KMS-11 (cell line): Measurements from ENCODE around the gene RTN4IP1.
A peak's percentile ranks its signal among the peaks of the same experiment; 100 is the strongest.
"Not testable (repeated sequence)": the region's sequence is repeated elsewhere in the genome, so short reads cannot be mapped to it uniquely, and the experiment has no call there.

ENCODE experiments used
- H2AFZ ChIP-seq: fragments of 200-600 bp; sonication (generic); 2 replicates; pipeline ENCODE4 v1.6.1; 2016; ENCODE audit warnings: antibody characterized with exemption, mixed run types, low read depth
- H3K27ac ChIP-seq: fragments of 200-600 bp; sonication (generic); 2 replicates; pipeline ENCODE4 v1.6.1; 2016; ENCODE audit warnings: mild to moderate bottlenecking, mixed run types
- H3K27me3 ChIP-seq: fragments of 200-600 bp; sonication (generic); 2 replicates; pipeline ENCODE4 v1.6.1; 2017; ENCODE audit warnings: mild to moderate bottlenecking, low read depth, mixed run types, moderate library complexity; ENCODE audit not compliant: insufficient read depth
- H3K36me3 ChIP-seq: fragments of 200-600 bp; sonication (generic); 2 replicates; pipeline ENCODE4 v1.6.1; 2017; ENCODE audit warnings: mild to moderate bottlenecking, mixed run types; ENCODE audit not compliant: insufficient read depth
- H3K4me1 ChIP-seq: fragments of 200-600 bp; sonication (generic); 2 replicates; pipeline ENCODE4 v1.6.1; 2016; ENCODE audit warnings: mild to moderate bottlenecking, low read depth, mixed run types; ENCODE audit not compliant: poor library complexity, severe bottlenecking
- H3K4me2 ChIP-seq: fragments of 200-600 bp; sonication (generic); 2 replicates; pipeline ENCODE4 v1.7.0; 2016; ENCODE audit warnings: mild to moderate bottlenecking, mixed run types
- H3K4me3 ChIP-seq: fragments of 200-600 bp; sonication (generic); IDR thresholded peaks from 2 replicates; pipeline ENCODE4 v1.6.1; 2017; ENCODE audit warnings: low read depth, low read length, mixed read lengths; ENCODE audit not compliant: insufficient read depth
- H3K79me2 ChIP-seq: fragments of 200-600 bp; sonication (generic); 2 replicates; pipeline ENCODE4 v1.6.1; 2016; ENCODE audit warnings: low read depth, mixed run types; ENCODE audit not compliant: insufficient read depth
- H3K9ac ChIP-seq: fragments of 200-600 bp; sonication (generic); 2 replicates; pipeline ENCODE4 v1.6.1; 2016; ENCODE audit warnings: mild to moderate bottlenecking, mixed run types
- H4K20me1 ChIP-seq: fragments of 200-600 bp; sonication (generic); 2 replicates; pipeline ENCODE4 v1.6.1; 2016; ENCODE audit warnings: mild to moderate bottlenecking, mixed run types; ENCODE audit not compliant: insufficient read depth
- TF ChIP-seq, protein P1 (sequence below): fragments of 200-600 bp; sonication (generic); conservative IDR thresholded peaks from 2 replicates; pipeline ENCODE4 v1.6.1; 2017; ENCODE audit warnings: low read depth, mild to moderate bottlenecking, antibody characterized with exemption, low read length, moderate library complexity, mixed read lengths

The RTN4IP1 gene

DNA sequence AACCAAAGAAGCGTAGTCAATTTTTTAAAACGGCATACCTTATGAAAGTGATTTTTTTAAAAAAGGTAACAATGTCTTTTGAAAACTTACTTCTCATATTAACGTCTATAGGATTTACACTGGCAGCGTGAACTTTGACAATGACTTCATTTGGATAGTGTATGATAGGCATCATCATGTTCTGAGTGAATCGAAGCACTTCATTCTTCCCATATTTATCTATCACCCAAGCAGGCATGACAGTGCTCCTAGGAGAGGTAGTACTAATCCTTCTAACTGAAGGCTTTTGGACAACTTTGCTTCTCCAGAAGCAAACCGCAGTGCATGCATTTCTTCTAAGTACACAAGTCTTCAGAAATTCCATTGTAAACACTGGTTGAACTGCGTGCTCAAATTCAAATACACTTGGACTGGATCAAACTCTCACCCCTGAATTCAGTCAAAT, 618 bp downstream of the RTN4IP1 start:
- H3K36me3 ChIP-seq, result no peaks in the 10 kb centered on the region
- H3K79me2 ChIP-seq, result peaks cover 7% of the 10 kb centered on the region; the same call in 1 of the 2 replicates
- H4K20me1 ChIP-seq, result no peaks in the 10 kb centered on the region
- peak overlapping the region; percentile 90; the same call in 1 of the 2 replicates for H3K9ac ChIP-seq
- TF ChIP-seq, protein P1, sequence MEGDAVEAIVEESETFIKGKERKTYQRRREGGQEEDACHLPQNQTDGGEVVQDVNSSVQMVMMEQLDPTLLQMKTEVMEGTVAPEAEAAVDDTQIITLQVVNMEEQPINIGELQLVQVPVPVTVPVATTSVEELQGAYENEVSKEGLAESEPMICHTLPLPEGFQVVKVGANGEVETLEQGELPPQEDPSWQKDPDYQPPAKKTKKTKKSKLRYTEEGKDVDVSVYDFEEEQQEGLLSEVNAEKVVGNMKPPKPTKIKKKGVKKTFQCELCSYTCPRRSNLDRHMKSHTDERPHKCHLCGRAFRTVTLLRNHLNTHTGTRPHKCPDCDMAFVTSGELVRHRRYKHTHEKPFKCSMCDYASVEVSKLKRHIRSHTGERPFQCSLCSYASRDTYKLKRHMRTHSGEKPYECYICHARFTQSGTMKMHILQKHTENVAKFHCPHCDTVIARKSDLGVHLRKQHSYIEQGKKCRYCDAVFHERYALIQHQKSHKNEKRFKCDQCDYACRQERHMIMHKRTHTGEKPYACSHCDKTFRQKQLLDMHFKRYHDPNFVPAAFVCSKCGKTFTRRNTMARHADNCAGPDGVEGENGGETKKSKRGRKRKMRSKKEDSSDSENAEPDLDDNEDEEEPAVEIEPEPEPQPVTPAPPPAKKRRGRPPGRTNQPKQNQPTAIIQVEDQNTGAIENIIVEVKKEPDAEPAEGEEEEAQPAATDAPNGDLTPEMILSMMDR, result no peak
- no peaks in the 10 kb centered on the region for H3K27me3 ChIP-seq
- peak overlapping the region; percentile 84 for H3K27ac ChIP-seq
- H3K4me3 ChIP-seq, result no peak overlapping the region
- H2AFZ ChIP-seq, result peak overlapping the region; percentile 85
- peak overlapping the region; percentile 82 for H3K4me2 ChIP-seq
- peaks cover 14% of the 10 kb centered on the region for H3K4me1 ChIP-seq

DNA sequence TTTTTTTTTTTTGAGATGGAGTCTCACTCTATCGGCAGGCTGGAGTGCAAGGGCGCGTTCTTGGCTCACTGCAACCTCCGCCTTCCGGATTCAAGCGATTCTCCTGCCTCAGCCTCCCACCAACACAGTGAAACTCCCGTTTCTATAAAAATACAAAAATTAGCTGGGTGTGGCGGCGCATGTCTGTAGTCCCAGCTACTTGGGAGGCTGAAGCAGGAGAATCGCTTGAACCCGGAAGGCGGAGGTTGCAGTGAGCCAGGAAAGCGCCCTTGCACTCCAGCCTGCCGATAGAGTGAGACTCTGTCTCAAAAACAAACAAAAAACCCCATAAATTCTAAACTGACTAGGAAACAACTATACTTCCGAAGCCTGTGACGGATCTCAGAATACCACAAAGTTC, 1.5 kb downstream of the RTN4IP1 start:
- not testable (repeated sequence) for H3K27ac ChIP-seq, H4K20me1 ChIP-seq, H3K79me2 ChIP-seq, H3K4me3 ChIP-seq, H3K4me2 ChIP-seq, H3K36me3 ChIP-seq, H3K27me3 ChIP-seq, H2AFZ ChIP-seq, H3K9ac ChIP-seq
- peaks cover 14% of the 10 kb centered on the region for H3K4me1 ChIP-seq

DNA sequence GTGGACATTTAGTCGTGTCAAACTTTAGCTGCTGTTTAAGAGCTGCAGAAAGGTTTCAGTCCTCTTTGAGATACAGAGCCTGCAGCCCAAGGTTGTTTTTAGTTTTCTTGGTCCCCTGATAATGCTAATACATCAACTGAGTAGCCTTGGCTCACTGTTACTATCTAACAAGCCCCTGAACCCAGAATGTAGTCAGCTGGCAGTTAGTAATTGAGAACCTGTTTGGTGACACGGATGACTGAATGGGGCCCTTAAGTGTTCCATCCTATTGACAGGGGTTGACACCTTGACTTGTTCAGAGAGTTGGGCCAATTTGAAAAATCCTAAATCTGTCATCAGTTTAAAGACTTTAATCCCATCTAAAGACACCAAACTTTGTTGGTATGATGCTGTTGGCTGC, 2.8 kb downstream of the RTN4IP1 start:
- Histone ChIP-seq H3K4me3 (no peak overlapping the region), H3K4me2 (no peak overlapping the region), H3K79me2 (peaks cover 3% of the 10 kb centered on the region; the same call in 1 of the 2 replicates), H3K9ac (no peak overlapping the region), H3K4me1 (peaks cover 14% of the 10 kb centered on the region), H4K20me1 (no peaks in the 10 kb centered on the region), H3K27ac (no peak overlapping the region), H3K27me3 (no peaks in the 10 kb centered on the region), H3K36me3 (no peaks in the 10 kb centered on the region), H2AFZ (no peak overlapping the region)
- TF ChIP-seq, protein P1, result no peak

DNA sequence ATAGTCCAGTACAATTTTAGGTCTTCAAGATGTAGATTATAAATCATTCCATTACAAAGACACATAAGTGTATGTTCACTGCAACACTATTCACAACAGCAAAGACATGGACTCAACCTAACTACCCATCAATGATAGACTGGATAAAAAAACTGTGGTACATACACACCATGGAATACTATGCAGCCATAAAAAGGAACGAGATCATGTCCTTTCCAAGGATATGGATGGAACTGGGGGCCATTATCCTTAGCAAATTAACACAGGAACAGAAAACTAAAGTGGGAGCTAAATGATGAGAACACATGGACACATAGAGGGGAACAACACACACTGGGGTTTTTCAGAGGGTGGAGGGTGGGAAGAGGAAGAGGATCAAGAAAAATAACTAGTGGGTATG, 6.3 kb downstream of the RTN4IP1 start:
- no peaks in the 10 kb centered on the region for H3K79me2 ChIP-seq
- H3K4me2 ChIP-seq, result no peak overlapping the region
- peaks cover 4% of the 10 kb centered on the region for H3K4me1 ChIP-seq
- no peak overlapping the region for H2AFZ ChIP-seq
- H3K9ac ChIP-seq, result no peak overlapping the region
- no peaks in the 10 kb centered on the region for H4K20me1 ChIP-seq
- H3K27me3 ChIP-seq, result no peaks in the 10 kb centered on the region
- TF ChIP-seq, protein P1, result no peak
- H3K27ac ChIP-seq, result no peak overlapping the region
- H3K4me3 ChIP-seq, result no peak overlapping the region
- no peaks in the 10 kb centered on the region for H3K36me3 ChIP-seq

DNA sequence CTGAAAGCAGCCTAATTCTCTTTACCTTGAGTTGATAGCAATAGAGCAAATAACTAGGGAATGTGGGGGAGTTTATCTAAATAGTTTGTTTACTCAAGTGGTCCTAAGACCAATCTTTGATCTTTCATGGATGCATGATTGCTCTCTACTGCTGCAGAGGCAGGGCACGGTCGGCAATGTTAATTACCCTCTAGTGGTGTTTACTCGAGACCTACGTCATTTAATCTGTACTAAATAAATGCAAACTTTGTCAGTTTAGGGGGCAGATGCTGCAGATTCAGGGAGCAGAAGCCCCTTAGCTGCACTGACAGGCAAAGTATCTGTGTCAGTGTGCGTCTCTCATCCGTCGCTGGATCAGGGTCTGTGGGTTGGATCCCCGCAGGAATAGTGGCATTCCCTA, 6.9 kb downstream of the RTN4IP1 start:
- no peak overlapping the region for H3K4me3 ChIP-seq

More for the DNA sequence above, 6.9 kb downstream of the RTN4IP1 start:
- Histone ChIP-seq H3K79me2 (no peaks in the 10 kb centered on the region), H3K4me2 (no peak overlapping the region), H3K27me3 (no peaks in the 10 kb centered on the region), H3K9ac (no peak overlapping the region), H3K36me3 (no peaks in the 10 kb centered on the region), H3K27ac (no peak overlapping the region), H2AFZ (no peak overlapping the region), H3K4me1 (peaks cover 4% of the 10 kb centered on the region), H4K20me1 (no peaks in the 10 kb centered on the region)
- TF ChIP-seq, protein P1, result no peak
